CD4-positive, alpha-beta T cell treated with Interleukin-12 subunit alpha and Interleukin-12 subunit beta, for 1 hour (primary cell): ENCODE measurements around the gene INVS.
"Not testable (repeated sequence)": the region's sequence is repeated elsewhere in the genome, so short reads cannot be mapped to it uniquely, and the experiment has no call there.

Experiments
- DNase-seq: peaks from one replicate; pipeline ENCODE4 v3.0.0-alpha.2; 2020

INVS gene

GRCh38 chr9:100284247-100284646 lies 185.2 kb downstream of the INVS start:
- no peak for DNase-seq

GRCh38 chr9:100285080-100285479 lies 186.0 kb downstream of the INVS start:
- no peak for DNase-seq

GRCh38 chr9:100285601-100286000 lies 186.6 kb downstream of the INVS start:
- DNase-seq: no peak

- DNase-seq: no peak
Observed at GRCh38 chr9:100286257-100286656, 187.2 kb downstream of the INVS start.

GRCh38 chr9:100287186-100287585 lies 188.1 kb downstream of the INVS start:
- DNase-seq: no peak

- DNase-seq: no peak
Observed at GRCh38 chr9:100290714-100291113, 191.7 kb downstream of the INVS start.

GRCh38 chr9:100292414-100292813 lies 193.4 kb downstream of the INVS start:
- no peak for DNase-seq

- no peak for DNase-seq
Observed at GRCh38 chr9:100294341-100294740, 195.3 kb downstream of the INVS start.

GRCh38 chr9:100294806-100295205 lies 195.8 kb downstream of the INVS start:
- DNase-seq: no peak

GRCh38 chr9:100295240-100295639 lies 196.2 kb downstream of the INVS start:
- no peak for DNase-seq

GRCh38 chr9:100296407-100296806 lies 197.4 kb downstream of the INVS start:
- DNase-seq: no peak

- DNase-seq: no peak
Observed at GRCh38 chr9:100298378-100298777, 199.3 kb downstream of the INVS start.

GRCh38 chr9:100303747-100304146 lies 204.7 kb downstream of the INVS start:
- DNase-seq: no peak

GRCh38 chr9:100306283-100306682 lies 207.2 kb downstream of the INVS start:
- no peak for DNase-seq

- no peak for DNase-seq
Observed at GRCh38 chr9:100307080-100307479, 208.0 kb downstream of the INVS start.

- no peak for DNase-seq
Observed at GRCh38 chr9:100308965-100309564, 210.0 kb downstream of the INVS start.

GRCh38 chr9:100309992-100310391 lies 210.9 kb downstream of the INVS start:
- DNase-seq: no peak

- no peak for DNase-seq
Observed at GRCh38 chr9:100315561-100315960, 216.5 kb downstream of the INVS start.

GRCh38 chr9:100317706-100318105 lies 218.7 kb downstream of the INVS start:
- no peak for DNase-seq

GRCh38 chr9:100322954-100323536 lies 224.0 kb downstream of the INVS start:
- DNase-seq: peak; percentile 45

GRCh38 chr9:100324594-100325200 lies 225.7 kb downstream of the INVS start:
- peak; percentile 26 for DNase-seq

- DNase-seq: not testable (repeated sequence)
Observed at GRCh38 chr9:100338736-100339135, 239.7 kb downstream of the INVS start.

GRCh38 chr9:100340224-100340623 lies 241.2 kb downstream of the INVS start:
- no peak for DNase-seq

GRCh38 chr9:100341889-100342288 lies 242.8 kb downstream of the INVS start:
- DNase-seq: no peak

GRCh38 chr9:100346836-100347235 lies 247.8 kb downstream of the INVS start:
- DNase-seq: no peak
